H9 (cell line): Measurements from ENCODE around the gene TMEM179B. TPM values are rescaled to one million over a fixed set of nuclear protein-coding genes. Genes with fewer than 3 reads are reported as not detected.

Experiments used
- DNase-seq: peaks from one replicate; pipeline ENCODE4 v3.0.0-alpha.2; 2017
- H2AFZ ChIP-seq: one replicate; pipeline ENCODE4 v1.6.1; 2013; ENCODE audit warnings: mild to moderate bottlenecking, low read length, control low read depth, moderate library complexity
- H2AK5ac ChIP-seq: 2 replicates; pipeline ENCODE4 v1.6.1; 2013; ENCODE audit warnings: low read length, control low read depth, mixed read lengths; ENCODE audit not compliant: insufficient read length
- H2BK120ac ChIP-seq: one replicate; pipeline ENCODE4 v1.6.1; 2013; ENCODE audit warnings: low read depth, mild to moderate bottlenecking, low read length, control low read depth, inconsistent platforms; ENCODE audit not compliant: poor library complexity, severe bottlenecking
- H2BK12ac ChIP-seq: 2 replicates; pipeline ENCODE4 v1.6.1; 2013; ENCODE audit warnings: low read length, control low read depth, mixed read lengths, low read depth; ENCODE audit not compliant: insufficient read length
- H2BK15ac ChIP-seq: 2 replicates; pipeline ENCODE4 v1.6.1; 2013; ENCODE audit warnings: low read depth, low read length, control low read depth
- H2BK20ac ChIP-seq: one replicate; pipeline ENCODE4 v1.6.1; 2013; ENCODE audit warnings: low read depth, mild to moderate bottlenecking, low read length, control low read depth, inconsistent platforms; ENCODE audit not compliant: poor library complexity, severe bottlenecking
- H2BK5ac ChIP-seq: 2 replicates; pipeline ENCODE4 v1.6.1; 2013; ENCODE audit warnings: low read length, control low read depth, mixed read lengths; ENCODE audit not compliant: insufficient read length
- H3K14ac ChIP-seq: 2 replicates; pipeline ENCODE4 v1.6.1; 2013; ENCODE audit warnings: low read length, control low read depth; ENCODE audit not compliant: insufficient read depth
- H3K18ac ChIP-seq: 2 replicates; pipeline ENCODE4 v1.6.1; 2013; ENCODE audit warnings: low read depth, mild to moderate bottlenecking, mixed read lengths, low read length, control low read depth; ENCODE audit not compliant: insufficient read length
- H3K23ac ChIP-seq: 2 replicates; pipeline ENCODE4 v1.6.1; 2013; ENCODE audit warnings: low read length, control low read depth, mixed read lengths, low read depth; ENCODE audit not compliant: insufficient read length
- H3K23me2 ChIP-seq: 2 replicates; pipeline ENCODE4 v1.6.1; 2013; ENCODE audit warnings: low read depth, mild to moderate bottlenecking, mixed read lengths, low read length, control low read depth; ENCODE audit not compliant: insufficient read length, poor library complexity, severe bottlenecking
- H3K27ac ChIP-seq: 2 replicates; pipeline ENCODE4 v1.5.1; 2013; ENCODE audit warnings: low read length, control low read depth, mixed read lengths, low read depth; ENCODE audit not compliant: insufficient read length
- H3K27me3 ChIP-seq: 2 replicates; pipeline ENCODE4 v1.6.1; 2013; ENCODE audit warnings: low read length, control low read depth, inconsistent platforms; ENCODE audit not compliant: insufficient read depth
- H3K4ac ChIP-seq: 2 replicates; pipeline ENCODE4 v1.6.1; 2013; ENCODE audit warnings: low read depth, mild to moderate bottlenecking, control low read depth, inconsistent platforms, low read length, moderate library complexity
- H3K4me1 ChIP-seq: 2 replicates; pipeline ENCODE4 v1.6.1; 2013; ENCODE audit warnings: low read length, control low read depth, inconsistent platforms; ENCODE audit not compliant: insufficient read depth
- H3K4me2 ChIP-seq: 2 replicates; pipeline ENCODE4 v1.6.1; 2013; ENCODE audit warnings: low read length, control low read depth, mixed read lengths; ENCODE audit not compliant: insufficient read length, insufficient read depth
- H3K56ac ChIP-seq: 2 replicates; pipeline ENCODE4 v1.6.1; 2013; ENCODE audit warnings: low read depth, mild to moderate bottlenecking, mixed read lengths, low read length, control low read depth; ENCODE audit not compliant: insufficient read length
- H3K79me1 ChIP-seq: 2 replicates; pipeline ENCODE4 v1.6.1; 2013; ENCODE audit warnings: low read depth, mild to moderate bottlenecking, moderate library complexity, low read length, control low read depth, inconsistent platforms; ENCODE audit not compliant: insufficient read depth, poor library complexity, severe bottlenecking
- H3K79me2 ChIP-seq: 2 replicates; pipeline ENCODE4 v1.6.1; 2013; ENCODE audit warnings: low read length, control low read depth, inconsistent platforms; ENCODE audit not compliant: insufficient read depth
- H3K9ac ChIP-seq: 2 replicates; pipeline ENCODE4 v1.6.1; 2013; ENCODE audit warnings: low read length, control low read depth, mixed read lengths; ENCODE audit not compliant: insufficient read length; ENCODE audit errors: extremely low read depth
- H3K9me3 ChIP-seq: one replicate; pipeline ENCODE4 v1.6.1; 2013; ENCODE audit warnings: low read depth, low read length, inconsistent platforms; ENCODE audit not compliant: control insufficient read depth
- H3T11ph ChIP-seq: one replicate; pipeline ENCODE4 v1.6.1; 2013; ENCODE audit warnings: mild to moderate bottlenecking, low read length, control low read depth, inconsistent platforms
- H4K20me1 ChIP-seq: one replicate; pipeline ENCODE4 v1.6.1; 2013; ENCODE audit not compliant: control insufficient read depth, insufficient read length, insufficient read depth
- H4K5ac ChIP-seq: 2 replicates; pipeline ENCODE4 v1.6.1; 2013; ENCODE audit warnings: low read depth, mild to moderate bottlenecking, mixed read lengths, low read length, control low read depth; ENCODE audit not compliant: insufficient read length
- H4K8ac ChIP-seq: replicated peaks from 2 replicates; pipeline ENCODE4 v1.6.1; 2013; ENCODE audit warnings: low read length, control low read depth, mixed read lengths, low read depth; ENCODE audit not compliant: insufficient read length
- H4K91ac ChIP-seq: 2 replicates; pipeline ENCODE4 v1.6.1; 2013; ENCODE audit warnings: low read depth, mild to moderate bottlenecking, moderate library complexity, mixed read lengths, low read length, control low read depth; ENCODE audit not compliant: insufficient read length
- H3K27ac Mint-ChIP-seq, 3 experiments: 2 replicates in 2 of 3; 3 replicates in 1 of 3; pipeline ENCODE4 v1.8.0; 2020 to 2021; ENCODE audit warnings: mixed read lengths in 3 of 3, mild to moderate bottlenecking in 1 of 3, moderate library complexity in 1 of 3
- H3K27me3 Mint-ChIP-seq: 2 replicates; pipeline ENCODE4 v1.8.0; 2021; ENCODE audit warnings: low read depth, mild to moderate bottlenecking, moderate library complexity, mixed read lengths
- H3K36me3 Mint-ChIP-seq, 3 experiments: 2 replicates in 2 of 3; 3 replicates in 1 of 3; pipeline ENCODE4 v1.8.0; 2020 to 2021; ENCODE audit warnings: low read depth in 3 of 3, mixed read lengths in 3 of 3; ENCODE audit not compliant: insufficient read depth in 1 of 3
- H3K4me1 Mint-ChIP-seq, 2 experiments: 2 replicates each; pipeline ENCODE4 v1.8.0; 2020; ENCODE audit warnings: mixed read lengths in 2 of 2
- H3K4me3 Mint-ChIP-seq, 2 experiments: 2 replicates in 1 of 2; 3 replicates in 1 of 2; pipeline ENCODE4 v1.8.0; 2020 to 2021; ENCODE audit warnings: mild to moderate bottlenecking in 2 of 2, mixed read lengths in 2 of 2, moderate library complexity in 1 of 2
- H3K9me3 Mint-ChIP-seq, 2 experiments: 2 replicates in 1 of 2; 3 replicates in 1 of 2; pipeline ENCODE4 v1.8.0; 2020; ENCODE audit warnings: mild to moderate bottlenecking in 2 of 2, mixed read lengths in 2 of 2, moderate library complexity in 1 of 2
- WGBS: extraction: QIAGEN DNeasy Blood & Tissue Kit; methylation state at CpG from one replicate; pipeline ENCODE4 v1.1.7; 2013; ENCODE audit warnings: missing lambda C conversion rate, low lambda C conversion rate, mixed read lengths; ENCODE audit not compliant: insufficient read length; ENCODE audit errors: extremely low coverage; 5-methylcytosine and 5-hydroxymethylcytosine counted together
- total RNA-seq: library from RNA; stranded (reverse); gene quantifications from 2 replicates; pipeline ENCODE4 v1.2.1, GENCODE V29; 2021
- TF ChIP-seq, protein P1 (sequence below): fragments of 200-600 bp; sonication (generic); conservative IDR thresholded peaks from 3 replicates; pipeline ENCODE4 v1.8.0; 2021; ENCODE audit warnings: antibody characterized with exemption, mild to moderate bottlenecking

The TMEM179B gene
- total RNA-seq, 1 experiment from 2014 or later = 25.0 TPM

DNA sequence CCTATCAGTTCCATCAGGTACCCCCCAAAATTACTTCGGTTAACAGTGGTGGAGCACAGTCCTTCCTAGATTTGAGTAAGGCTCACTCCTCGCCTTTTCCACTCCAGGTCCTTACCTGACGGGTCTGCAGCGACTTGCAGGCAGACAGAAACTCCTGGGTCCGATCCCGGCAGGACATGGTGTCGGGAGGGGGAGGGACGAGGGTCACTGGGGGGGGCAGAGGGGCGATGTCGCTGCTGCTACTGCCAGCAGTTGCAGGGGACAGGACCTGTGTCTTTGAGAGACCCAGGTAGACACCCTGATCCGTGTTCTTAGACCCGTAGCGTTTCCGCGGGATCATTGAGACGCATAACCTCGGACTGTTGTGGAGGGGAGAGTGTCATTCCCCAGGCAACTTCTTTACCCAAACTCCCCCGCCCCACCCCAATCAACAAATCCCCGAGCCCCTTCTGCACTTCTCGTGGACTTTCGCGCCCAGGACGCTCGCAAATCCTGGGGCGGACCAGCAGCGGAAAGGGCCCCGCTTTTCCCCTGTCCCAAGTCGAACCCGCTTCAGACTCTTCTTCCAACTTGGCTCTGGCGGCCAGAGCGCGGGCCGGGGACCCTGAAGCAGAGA lies 43.8 kb downstream of the TMEM179B start:
- Histone ChIP-seq H2BK12ac (no peak overlapping the region), H3K18ac (peak overlapping the region; percentile 74), H2BK15ac (no peak overlapping the region), H2BK20ac (no peak overlapping the region), H3T11ph (no peak overlapping the region), H3K27me3 (no peaks in the 10 kb centered on the region), H3K27ac (no peak overlapping the region), H3K4me1 (no peaks in the 10 kb centered on the region), H4K8ac (no peak overlapping the region), H3K4me2 (peak overlapping the region; percentile 97), H2AFZ (no peak overlapping the region), H3K4ac (no peak overlapping the region), H3K56ac (no peak overlapping the region), H3K23ac (no peak overlapping the region), H2BK5ac (no peak overlapping the region), H4K20me1 (no peaks in the 10 kb centered on the region), H3K9me3 (no peaks in the 10 kb centered on the region), H3K79me2 (peaks cover 4% of the 10 kb centered on the region; the same call in 1 of the 2 replicates), H3K23me2 (peaks cover 10% of the 10 kb centered on the region), H4K5ac (no peak overlapping the region), H2AK5ac (no peak overlapping the region), H3K79me1 (no peaks in the 10 kb centered on the region), H2BK120ac (no peak overlapping the region), H3K14ac (peak overlapping the region; percentile 90), H4K91ac (no peak overlapping the region), H3K9ac (peak overlapping the region; percentile 86)
- DNase-seq = peak; percentile 42
- Mint-ChIP-seq H3K4me3 (peak overlapping the region; percentile 99 to 100), H3K27me3 (no peaks in the 10 kb centered on the region), H3K4me1 (peaks cover 17 to 24% of the 10 kb centered on the region in 2 experiments), H3K9me3 (no peaks in the 10 kb centered on the region; a peak in 1 of 5 replicates), H3K27ac (peak overlapping the region; percentile 98 to 100 (median 100)), H3K36me3 (peaks cover 25 to 53% (median 47%) of the 10 kb centered on the region in 3 experiments)
- no CpG with 5 or more reads among the region's 33 CpGs for WGBS
- TF ChIP-seq, protein P1, sequence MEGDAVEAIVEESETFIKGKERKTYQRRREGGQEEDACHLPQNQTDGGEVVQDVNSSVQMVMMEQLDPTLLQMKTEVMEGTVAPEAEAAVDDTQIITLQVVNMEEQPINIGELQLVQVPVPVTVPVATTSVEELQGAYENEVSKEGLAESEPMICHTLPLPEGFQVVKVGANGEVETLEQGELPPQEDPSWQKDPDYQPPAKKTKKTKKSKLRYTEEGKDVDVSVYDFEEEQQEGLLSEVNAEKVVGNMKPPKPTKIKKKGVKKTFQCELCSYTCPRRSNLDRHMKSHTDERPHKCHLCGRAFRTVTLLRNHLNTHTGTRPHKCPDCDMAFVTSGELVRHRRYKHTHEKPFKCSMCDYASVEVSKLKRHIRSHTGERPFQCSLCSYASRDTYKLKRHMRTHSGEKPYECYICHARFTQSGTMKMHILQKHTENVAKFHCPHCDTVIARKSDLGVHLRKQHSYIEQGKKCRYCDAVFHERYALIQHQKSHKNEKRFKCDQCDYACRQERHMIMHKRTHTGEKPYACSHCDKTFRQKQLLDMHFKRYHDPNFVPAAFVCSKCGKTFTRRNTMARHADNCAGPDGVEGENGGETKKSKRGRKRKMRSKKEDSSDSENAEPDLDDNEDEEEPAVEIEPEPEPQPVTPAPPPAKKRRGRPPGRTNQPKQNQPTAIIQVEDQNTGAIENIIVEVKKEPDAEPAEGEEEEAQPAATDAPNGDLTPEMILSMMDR = no peak
